Neural progenitor cell (in vitro differentiated cells): Measurements from ENCODE around the gene PDE7B. TPM values are rescaled to one million over a fixed set of nuclear protein-coding genes. Genes with fewer than 3 reads are reported as not detected.

Experiments used
- DNase-seq: peaks from one replicate; pipeline ENCODE4 v3.0.0-alpha.2; 2016; ENCODE audit warnings: low spot score
- H2AFZ ChIP-seq: fragments of 200-600 bp; sonication (generic); replicated peaks from 2 replicates; pipeline ENCODE4 v1.6.1; 2016; ENCODE audit warnings: antibody characterized with exemption
- H3F3A ChIP-seq: fragments of 200-600 bp; sonication (generic); 2 replicates; pipeline ENCODE4 v1.6.1; 2016; ENCODE audit warnings: antibody characterized with exemption, low read depth
- H3K27ac ChIP-seq: fragments of 200-600 bp; sonication (generic); 2 replicates; pipeline ENCODE4 v1.5.1; 2016; ENCODE audit warnings: mild to moderate bottlenecking
- H3K27me3 ChIP-seq: fragments of 200-600 bp; sonication (generic); 2 replicates; pipeline ENCODE4 v1.6.1; 2016; ENCODE audit warnings: mild to moderate bottlenecking, moderate library complexity
- H3K36me3 ChIP-seq: fragments of 200-600 bp; sonication (generic); 2 replicates; pipeline ENCODE4 v1.5.1; 2016
- H3K4me1 ChIP-seq: fragments of 200-600 bp; sonication (generic); 2 replicates; pipeline ENCODE4 v1.6.1; 2016; ENCODE audit warnings: mixed run types
- H3K4me2 ChIP-seq: fragments of 200-600 bp; sonication (generic); 2 replicates; pipeline ENCODE4 v1.6.1; 2016
- H3K4me3 ChIP-seq: fragments of 200-600 bp; sonication (generic); 2 replicates; pipeline ENCODE4 v1.5.1; 2016
- H3K79me2 ChIP-seq: fragments of 200-600 bp; sonication (generic); 2 replicates; pipeline ENCODE4 v1.6.1; 2016; ENCODE audit warnings: low read depth
- H3K9ac ChIP-seq: fragments of 200-600 bp; sonication (generic); 2 replicates; pipeline ENCODE4 v1.6.1; 2016
- H3K9me3 ChIP-seq: fragments of 200-600 bp; sonication (generic); 2 replicates; pipeline ENCODE4 v1.5.1; 2016; ENCODE audit warnings: low read depth
- H4K20me1 ChIP-seq: fragments of 200-600 bp; sonication (generic); 2 replicates; pipeline ENCODE4 v1.6.1; 2016; ENCODE audit warnings: low read depth
- H3K27ac Mint-ChIP-seq: 3 replicates; pipeline ENCODE4 v1.8.0; 2021; ENCODE audit warnings: mixed read lengths
- H3K27me3 Mint-ChIP-seq: 2 replicates; pipeline ENCODE4 v1.8.0; 2022; ENCODE audit warnings: low read depth, mild to moderate bottlenecking, inconsistent platforms, moderate library complexity, mixed read lengths; ENCODE audit not compliant: insufficient read depth
- H3K36me3 Mint-ChIP-seq: 3 replicates; pipeline ENCODE4 v1.8.0; 2021; ENCODE audit warnings: mixed read lengths
- H3K4me1 Mint-ChIP-seq: 3 replicates; pipeline ENCODE4 v1.8.0; 2021; ENCODE audit warnings: mixed read lengths
- H3K4me3 Mint-ChIP-seq: 3 replicates; pipeline ENCODE4 v1.8.0; 2021; ENCODE audit warnings: mild to moderate bottlenecking, moderate library complexity, mixed read lengths
- H3K9me3 Mint-ChIP-seq: 3 replicates; pipeline ENCODE4 v1.8.0; 2020; ENCODE audit warnings: mixed read lengths
- EZH2 ChIP-seq: fragments of 200-600 bp; sonication (generic); IDR thresholded peaks from 2 replicates; pipeline ENCODE4 v1.6.1; 2017; ENCODE audit warnings: antibody characterized with exemption, mild to moderate bottlenecking, moderate library complexity
- EZH2phosphoT487 ChIP-seq: fragments of 200-600 bp; sonication (generic); IDR thresholded peaks from 2 replicates; pipeline ENCODE4 v1.6.1; 2017; ENCODE audit warnings: antibody characterized with exemption
- total RNA-seq: library from RNA; depleted of rRNA; stranded (reverse); fragments of >200 nt; gene quantifications from 2 replicates; pipeline ENCODE4 v1.2.3, GENCODE V29; 2015; ENCODE audit warnings: low replicate concordance
- TF ChIP-seq, protein P1 (sequence below): fragments of 200-600 bp; sonication (generic); IDR thresholded peaks from 2 replicates; pipeline ENCODE4 v1.5.1; 2017; ENCODE audit warnings: antibody characterized with exemption, mild to moderate bottlenecking

The PDE7B gene
- total RNA-seq, 1 donor from 2014 or later = 0.04 TPM

DNA sequence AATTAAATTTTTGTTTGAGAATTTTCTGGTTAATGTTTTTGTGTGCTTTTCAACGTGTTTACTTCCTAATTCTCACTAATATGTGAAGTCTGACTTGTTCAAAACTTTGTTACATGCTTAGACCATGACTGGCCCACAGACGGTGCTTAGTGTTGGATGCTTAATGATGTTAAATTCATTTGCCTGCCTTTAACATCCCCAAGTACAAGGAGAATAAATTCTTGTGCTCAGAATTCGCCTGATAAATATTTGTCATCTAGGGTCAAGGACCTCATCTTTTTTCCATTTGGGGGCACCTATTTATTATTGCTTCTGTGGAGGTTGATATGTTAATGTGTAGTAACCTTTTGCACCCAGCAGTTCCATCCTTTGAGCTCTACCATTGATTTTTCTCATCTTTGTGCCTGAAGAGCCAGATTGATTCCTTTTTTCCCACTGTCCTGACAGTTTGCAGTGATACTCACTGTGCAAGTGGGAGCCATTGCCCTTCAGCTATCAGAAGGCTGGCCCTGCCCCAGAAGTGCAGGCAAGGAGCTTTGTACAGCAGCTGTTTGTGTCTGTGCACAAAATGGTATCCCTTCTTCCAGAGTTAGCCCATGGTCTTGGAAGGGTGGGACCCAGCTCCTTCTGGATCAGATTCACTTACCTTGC, 170.8 kb downstream of the PDE7B start:
- no peak overlapping the region for H2AFZ ChIP-seq
- H3K4me2 ChIP-seq = no peak overlapping the region
- H3K36me3 ChIP-seq = no peaks in the 10 kb centered on the region
- no peak for DNase-seq
- no peaks in the 10 kb centered on the region for H3K9me3 Mint-ChIP-seq
- no peak overlapping the region for H3K9ac ChIP-seq
- no peaks in the 10 kb centered on the region for H3K79me2 ChIP-seq
- H3K4me1 Mint-ChIP-seq = no peaks in the 10 kb centered on the region
- no peaks in the 10 kb centered on the region for H4K20me1 ChIP-seq
- H3K36me3 Mint-ChIP-seq = no peaks in the 10 kb centered on the region
- H3K27me3 Mint-ChIP-seq = no peaks in the 10 kb centered on the region
- H3K9me3 ChIP-seq = no peaks in the 10 kb centered on the region
- H3K27me3 ChIP-seq = no peaks in the 10 kb centered on the region
- TF ChIP-seq EZH2 = no peak
- TF ChIP-seq EZH2phosphoT487 = no peak
- TF ChIP-seq, protein P1, sequence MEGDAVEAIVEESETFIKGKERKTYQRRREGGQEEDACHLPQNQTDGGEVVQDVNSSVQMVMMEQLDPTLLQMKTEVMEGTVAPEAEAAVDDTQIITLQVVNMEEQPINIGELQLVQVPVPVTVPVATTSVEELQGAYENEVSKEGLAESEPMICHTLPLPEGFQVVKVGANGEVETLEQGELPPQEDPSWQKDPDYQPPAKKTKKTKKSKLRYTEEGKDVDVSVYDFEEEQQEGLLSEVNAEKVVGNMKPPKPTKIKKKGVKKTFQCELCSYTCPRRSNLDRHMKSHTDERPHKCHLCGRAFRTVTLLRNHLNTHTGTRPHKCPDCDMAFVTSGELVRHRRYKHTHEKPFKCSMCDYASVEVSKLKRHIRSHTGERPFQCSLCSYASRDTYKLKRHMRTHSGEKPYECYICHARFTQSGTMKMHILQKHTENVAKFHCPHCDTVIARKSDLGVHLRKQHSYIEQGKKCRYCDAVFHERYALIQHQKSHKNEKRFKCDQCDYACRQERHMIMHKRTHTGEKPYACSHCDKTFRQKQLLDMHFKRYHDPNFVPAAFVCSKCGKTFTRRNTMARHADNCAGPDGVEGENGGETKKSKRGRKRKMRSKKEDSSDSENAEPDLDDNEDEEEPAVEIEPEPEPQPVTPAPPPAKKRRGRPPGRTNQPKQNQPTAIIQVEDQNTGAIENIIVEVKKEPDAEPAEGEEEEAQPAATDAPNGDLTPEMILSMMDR = no peak
- no peak overlapping the region for H3K4me3 ChIP-seq
- no peaks in the 10 kb centered on the region for H3F3A ChIP-seq
- H3K27ac Mint-ChIP-seq = no peak overlapping the region
- no peaks in the 10 kb centered on the region for H3K4me1 ChIP-seq
- no peak overlapping the region for H3K4me3 Mint-ChIP-seq
- H3K27ac ChIP-seq = no peak overlapping the region

DNA sequence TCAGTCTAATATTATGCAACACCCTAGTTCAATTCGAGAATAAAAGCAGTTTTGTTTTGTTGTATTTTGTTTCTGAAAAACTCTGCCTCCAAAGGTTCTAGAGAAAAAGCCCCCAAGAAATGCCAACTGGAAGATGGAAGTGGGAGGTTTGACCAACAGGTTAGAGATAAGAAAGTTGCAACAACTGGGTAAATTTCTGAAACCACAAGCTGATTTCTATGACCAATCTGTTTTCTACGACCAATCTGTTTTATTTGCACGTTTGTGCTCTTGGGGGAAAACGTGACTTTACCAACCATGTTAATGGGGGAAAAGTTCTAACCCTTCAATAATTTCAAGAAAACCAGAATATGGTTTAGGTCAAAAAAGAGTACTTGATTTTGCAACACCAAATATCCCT, 173.2 kb downstream of the PDE7B start:
- H3K9me3 ChIP-seq = no peaks in the 10 kb centered on the region
- Mint-ChIP-seq H3K36me3 (no peaks in the 10 kb centered on the region), H3K9me3 (no peaks in the 10 kb centered on the region), H3K27ac (no peak overlapping the region), H3K4me3 (no peak overlapping the region), H3K27me3 (no peaks in the 10 kb centered on the region), H3K4me1 (no peaks in the 10 kb centered on the region)
- no peak overlapping the region for H3K4me2 ChIP-seq
- H3K4me1 ChIP-seq = no peaks in the 10 kb centered on the region
- no peaks in the 10 kb centered on the region for H3K79me2 ChIP-seq
- no peaks in the 10 kb centered on the region for H3F3A ChIP-seq
- no peak overlapping the region for H3K4me3 ChIP-seq
- H4K20me1 ChIP-seq = no peaks in the 10 kb centered on the region
- H3K27ac ChIP-seq = no peak overlapping the region
- DNase-seq = no peak
- H3K9ac ChIP-seq = no peak overlapping the region
- no peaks in the 10 kb centered on the region for H3K36me3 ChIP-seq
- TF ChIP-seq, protein P1 = no peak
- H3K27me3 ChIP-seq = no peaks in the 10 kb centered on the region
- H2AFZ ChIP-seq = no peak overlapping the region

DNA sequence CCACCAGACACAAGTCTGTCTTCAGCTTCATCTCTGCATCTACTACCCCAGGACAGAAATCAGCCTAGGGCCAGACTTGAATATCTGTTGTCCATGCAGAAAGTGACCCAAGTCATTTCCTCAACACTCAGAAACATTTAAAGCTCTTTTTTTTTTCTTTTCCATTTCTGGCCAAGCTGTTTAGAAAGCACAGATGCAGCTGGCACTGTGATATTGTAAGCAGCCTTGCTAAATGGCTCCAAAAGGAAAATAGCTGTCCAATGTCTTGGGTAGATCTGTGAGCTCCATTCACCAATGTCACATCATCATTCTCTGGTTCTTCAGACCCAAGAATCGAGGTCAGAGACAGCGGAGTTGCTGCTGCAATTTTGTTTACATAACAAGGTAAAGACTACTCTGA, 174.2 kb downstream of the PDE7B start:
- H3K4me1 Mint-ChIP-seq = no peaks in the 10 kb centered on the region
- Histone ChIP-seq H2AFZ (no peak overlapping the region), H3K9ac (no peak overlapping the region), H3K9me3 (no peaks in the 10 kb centered on the region), H3K4me1 (no peaks in the 10 kb centered on the region), H3K4me2 (no peak overlapping the region), H3K4me3 (no peak overlapping the region), H3K27me3 (no peaks in the 10 kb centered on the region), H4K20me1 (no peaks in the 10 kb centered on the region), H3K79me2 (no peaks in the 10 kb centered on the region), H3K36me3 (no peaks in the 10 kb centered on the region), H3K27ac (no peak overlapping the region), H3F3A (no peaks in the 10 kb centered on the region)
- TF ChIP-seq, protein P1 = no peak
- TF ChIP-seq EZH2phosphoT487 (no peak), EZH2 (no peak)
- DNase-seq = no peak
- no peak overlapping the region for H3K27ac Mint-ChIP-seq
- H3K4me3 Mint-ChIP-seq = no peak overlapping the region
- H3K27me3 Mint-ChIP-seq = no peaks in the 10 kb centered on the region
- H3K9me3 Mint-ChIP-seq = no peaks in the 10 kb centered on the region
- no peaks in the 10 kb centered on the region for H3K36me3 Mint-ChIP-seq
